HG03097 (cell line): ENCODE results near the gene SP140.

ENCODE experiments used
- ATAC-seq: cut with Tn5 transposase; IDR thresholded peaks from one replicate; pipeline ENCODE4 v1.9.1; 2021; ENCODE audit not compliant: unreplicated experiment, low FRiP score

The SP140 gene

GRCh38 chr2:230360028-230360427, 134.5 kb downstream of the SP140 start:
- no peak for ATAC-seq

- ATAC-seq, result no peak
Observed at GRCh38 chr2:230362030-230362691, 136.6 kb downstream of the SP140 start.
